Panc1 (cell line): ENCODE data around the gene FASTKD1. TPM values are rescaled to one million over a fixed set of nuclear protein-coding genes. Genes with fewer than 3 reads are reported as not detected.
A peak's percentile ranks its signal among the peaks of the same experiment; 100 is the strongest.

ENCODE experiments used
- ATAC-seq: fragments of 200-7000 bp; cut with Tn5 transposase; 2 replicates; pipeline ENCODE4 v1.9.1; 2020; ENCODE audit warnings: mild to moderate bottlenecking, moderate library complexity
- BruUV-seq: library from RNA; stranded (reverse); fragments of 400-500 nt; replicated peaks from 2 replicates; lab custom pipeline; 2021; lab: Mats Ljungman, UMichigan
- CTCF ChIA-PET: fragments of 300-600 bp; sonication (Branson Sonifier 250); formaldehyde crosslinking; loops from one replicate; lab custom pipeline; 2022; ENCODE audit warnings: antibody characterized with exemption; lab: Charles Lee
- POLR2A ChIA-PET: fragments of 300-600 bp; sonication (Branson Sonifier 250); formaldehyde crosslinking; loops from one replicate; lab custom pipeline; 2022; ENCODE audit warnings: antibody characterized with exemption; lab: Charles Lee
- DNase-seq: peaks from one replicate; pipeline ENCODE4 v3.0.0-alpha.2; 2010; ENCODE audit warnings: low read depth, low spot score
- H3K27ac ChIP-seq: 2 replicates; pipeline ENCODE4 v1.5.1; 2011; ENCODE audit warnings: mild to moderate bottlenecking, low read length, inconsistent platforms
- H3K27me3 ChIP-seq: fragments of 200-500 bp; sonication (Bioruptor generic); 2 replicates; pipeline ENCODE4 v1.6.0; 2014; ENCODE audit warnings: low read length, inconsistent platforms; ENCODE audit not compliant: control insufficient read depth, insufficient read depth
- H3K36me3 ChIP-seq: fragments of 200-500 bp; sonication (Bioruptor generic); 2 replicates; pipeline ENCODE4 v1.5.1; 2014; ENCODE audit warnings: inconsistent platforms, mild to moderate bottlenecking, low read length, moderate library complexity; ENCODE audit not compliant: control insufficient read depth, insufficient read depth
- H3K4me1 ChIP-seq: 2 replicates; pipeline ENCODE4 v1.5.1; 2011; ENCODE audit warnings: inconsistent platforms, mild to moderate bottlenecking, low read length, moderate library complexity; ENCODE audit not compliant: control insufficient read depth, insufficient read depth
- H3K4me3 ChIP-seq, 2 experiments: 2 replicates each; pipeline ENCODE4 v1.5.1; 2011 to 2012; ENCODE audit warnings: low read depth in 2 of 2, low read length in 2 of 2, mild to moderate bottlenecking in 2 of 2, inconsistent platforms in 1 of 2, moderate library complexity in 1 of 2
- H3K9me3 ChIP-seq: fragments of 200-500 bp; sonication (Bioruptor generic); 2 replicates; pipeline ENCODE4 v1.5.1; 2014; ENCODE audit warnings: low read depth, mild to moderate bottlenecking, inconsistent platforms, low read length, moderate library complexity; ENCODE audit not compliant: control insufficient read depth, insufficient read depth
- CTCF ChIP-seq: fragments of 450-650 bp; IDR thresholded peaks from 2 replicates; pipeline ENCODE4 v1.5.1; 2017; ENCODE audit warnings: mild to moderate bottlenecking
- POLR2AphosphoS5 ChIP-seq: IDR thresholded peaks from 2 replicates; pipeline ENCODE4 v1.6.1; 2012; ENCODE audit warnings: mild to moderate bottlenecking, low read depth, low read length, moderate library complexity
- SIN3A ChIP-seq: IDR thresholded peaks from 2 replicates; pipeline ENCODE4 v1.6.1; 2012; ENCODE audit warnings: low read depth, mild to moderate bottlenecking, low read length, moderate library complexity, borderline replicate concordance; ENCODE audit not compliant: insufficient read depth
- TCF7L2 ChIP-seq: IDR thresholded peaks from 2 replicates; pipeline ENCODE4 v1.6.1; 2011; ENCODE audit warnings: mild to moderate bottlenecking, low read depth, low read length, inconsistent platforms
- in situ Hi-C: cut with HindIII; loops from 2 replicates; pipeline ENCODE4 v1.10.0; 2016; ENCODE audit warnings: low sequenced_read_pairs, low pct_unique_long_range_greater_than_20kb
- intact Hi-C: fragments of 100-400 bp; cut with micrococcal nuclease; formaldehyde crosslinking; loops from one replicate; pipeline ENCODE4 v1.10.0; 2022; ENCODE audit not compliant: unreplicated experiment
- total RNA-seq: library from RNA; stranded (reverse); gene quantifications from one replicate; pipeline ENCODE4 v1.2.1, GENCODE V29; 2021; ENCODE audit not compliant: unreplicated experiment
- TF ChIP-seq, protein P1 (sequence below), 2 experiments: IDR thresholded peaks; 2 replicates each; pipeline ENCODE4 v1.6.1; 2011 to 2012; ENCODE audit warnings: low read depth in 2 of 2, control low read depth in 1 of 2, low read length in 1 of 2, mild to moderate bottlenecking in 1 of 2, moderate library complexity in 1 of 2; ENCODE audit not compliant: insufficient read depth in 1 of 2

FASTKD1 gene
- total RNA-seq, 1 experiment from 2014 or later, result 37.2 TPM

DNA sequence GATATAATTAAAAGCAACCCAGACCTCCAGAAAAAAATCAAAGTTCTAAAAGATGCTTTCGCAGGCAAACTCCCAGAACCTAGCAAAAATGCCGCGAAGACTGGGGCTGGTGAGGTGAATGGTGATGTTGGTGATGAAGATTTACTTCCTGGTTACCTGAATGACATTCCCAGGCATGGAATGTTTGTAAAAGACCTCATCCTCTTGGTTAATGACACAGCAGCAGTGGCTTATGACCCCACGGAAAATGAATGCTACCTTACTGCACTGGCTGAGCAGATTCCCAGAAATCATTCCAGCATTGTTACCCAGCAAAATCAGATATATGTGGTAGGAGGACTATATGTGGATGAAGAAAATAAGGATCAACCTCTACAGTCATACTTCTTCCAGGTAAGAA lies 63.2 kb downstream of the FASTKD1 start:
- in situ Hi-C loops, result no loop called here
- TF ChIP-seq, protein P1, sequence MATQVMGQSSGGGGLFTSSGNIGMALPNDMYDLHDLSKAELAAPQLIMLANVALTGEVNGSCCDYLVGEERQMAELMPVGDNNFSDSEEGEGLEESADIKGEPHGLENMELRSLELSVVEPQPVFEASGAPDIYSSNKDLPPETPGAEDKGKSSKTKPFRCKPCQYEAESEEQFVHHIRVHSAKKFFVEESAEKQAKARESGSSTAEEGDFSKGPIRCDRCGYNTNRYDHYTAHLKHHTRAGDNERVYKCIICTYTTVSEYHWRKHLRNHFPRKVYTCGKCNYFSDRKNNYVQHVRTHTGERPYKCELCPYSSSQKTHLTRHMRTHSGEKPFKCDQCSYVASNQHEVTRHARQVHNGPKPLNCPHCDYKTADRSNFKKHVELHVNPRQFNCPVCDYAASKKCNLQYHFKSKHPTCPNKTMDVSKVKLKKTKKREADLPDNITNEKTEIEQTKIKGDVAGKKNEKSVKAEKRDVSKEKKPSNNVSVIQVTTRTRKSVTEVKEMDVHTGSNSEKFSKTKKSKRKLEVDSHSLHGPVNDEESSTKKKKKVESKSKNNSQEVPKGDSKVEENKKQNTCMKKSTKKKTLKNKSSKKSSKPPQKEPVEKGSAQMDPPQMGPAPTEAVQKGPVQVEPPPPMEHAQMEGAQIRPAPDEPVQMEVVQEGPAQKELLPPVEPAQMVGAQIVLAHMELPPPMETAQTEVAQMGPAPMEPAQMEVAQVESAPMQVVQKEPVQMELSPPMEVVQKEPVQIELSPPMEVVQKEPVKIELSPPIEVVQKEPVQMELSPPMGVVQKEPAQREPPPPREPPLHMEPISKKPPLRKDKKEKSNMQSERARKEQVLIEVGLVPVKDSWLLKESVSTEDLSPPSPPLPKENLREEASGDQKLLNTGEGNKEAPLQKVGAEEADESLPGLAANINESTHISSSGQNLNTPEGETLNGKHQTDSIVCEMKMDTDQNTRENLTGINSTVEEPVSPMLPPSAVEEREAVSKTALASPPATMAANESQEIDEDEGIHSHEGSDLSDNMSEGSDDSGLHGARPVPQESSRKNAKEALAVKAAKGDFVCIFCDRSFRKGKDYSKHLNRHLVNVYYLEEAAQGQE (IDR thresholded peaks at IDR 0.05; ENCODE audit: insufficient read depth in 1 of 2, low read depth in 2 of 2, low read length in 1 of 2), result no peak
- TF ChIP-seq SIN3A (no peak), CTCF (no peak), POLR2AphosphoS5 (no peak), TCF7L2 (no peak)
- Histone ChIP-seq H3K9me3 (no peaks in the 10 kb centered on the region), H3K4me3 (no peak overlapping the region), H3K36me3 (no peaks in the 10 kb centered on the region), H3K4me1 (peaks cover 13% of the 10 kb centered on the region), H3K27me3 (no peaks in the 10 kb centered on the region), H3K27ac (no peak overlapping the region)
- ChIA-PET POLR2A (no interaction called here), CTCF (no interaction called here)
- ATAC-seq, result no peak
- no peak for DNase-seq
- intact Hi-C loops, result no loop called here
- BruUV-seq, result no TSS peak

DNA sequence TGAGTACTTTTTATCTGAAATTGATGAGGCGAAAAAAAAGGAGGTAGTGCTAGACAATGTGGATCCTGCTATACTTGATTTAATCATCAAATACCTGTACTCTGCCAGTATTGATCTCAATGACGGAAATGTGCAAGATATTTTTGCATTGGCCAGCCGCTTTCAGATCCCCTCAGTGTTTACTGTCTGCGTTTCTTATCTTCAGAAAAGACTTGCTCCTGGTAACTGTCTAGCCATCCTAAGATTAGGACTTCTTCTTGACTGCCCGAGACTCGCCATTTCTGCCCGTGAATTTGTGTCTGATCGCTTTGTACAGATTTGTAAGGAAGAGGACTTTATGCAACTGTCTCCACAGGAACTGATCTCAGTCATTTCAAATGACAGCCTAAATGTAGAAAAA lies 63.7 kb downstream of the FASTKD1 start:
- H3K4me3 ChIP-seq, result no peak overlapping the region
- H3K27me3 ChIP-seq, result no peaks in the 10 kb centered on the region
- no peak for TF ChIP-seq TCF7L2
- TF ChIP-seq POLR2AphosphoS5, result no peak
- no peak for TF ChIP-seq SIN3A
- TF ChIP-seq, protein P1 (IDR thresholded peaks at IDR 0.05; ENCODE audit: insufficient read depth in 1 of 2, low read depth in 2 of 2, low read length in 1 of 2), result no peak
- TF ChIP-seq CTCF, result no peak
- BruUV-seq, result no TSS peak
- intact Hi-C loops, result no loop called here
- ChIA-PET CTCF (no interaction called here), POLR2A (no interaction called here)
- in situ Hi-C loops, result no loop called here
- H3K4me1 ChIP-seq, result peaks cover 13% of the 10 kb centered on the region
- no peaks in the 10 kb centered on the region for H3K9me3 ChIP-seq
- DNase-seq, result no peak
- no peak for ATAC-seq
- peak overlapping the region; percentile 57 for H3K27ac ChIP-seq
- H3K36me3 ChIP-seq, result no peaks in the 10 kb centered on the region
